CD14-positive monocyte (primary cell): Measurements from ENCODE around the gene RASAL2. TPM values are rescaled to one million over a fixed set of nuclear protein-coding genes. Genes with fewer than 3 reads are reported as not detected.
A peak's percentile ranks its signal among the peaks of the same experiment; 100 is the strongest.

Experiments
- DNase-seq, 3 donors: peaks; one replicate each; pipeline ENCODE4 v3.0.0-alpha.2; 2011 to 2022
- H2AFZ ChIP-seq: 2 replicates; pipeline ENCODE4 v1.6.0; 2012; ENCODE audit warnings: mild to moderate bottlenecking, low read depth, low read length, inconsistent platforms; ENCODE audit not compliant: insufficient read depth, poor library complexity, severe bottlenecking
- H3K27ac ChIP-seq, 2 donors: 1 replicate in 1 of 2; 2 replicates in 1 of 2; pipeline ENCODE4 v1.5.1; 2012 to 2013; ENCODE audit warnings: low read length in 2 of 2, control low read depth in 1 of 2, inconsistent platforms in 1 of 2, low read depth in 1 of 2, mild to moderate bottlenecking in 1 of 2
- H3K27me3 ChIP-seq, 2 donors: one replicate each; pipeline versions ENCODE4 v1.6.0 to v1.6.1; 2011 to 2013; ENCODE audit warnings: low read length in 2 of 2; ENCODE audit not compliant: control insufficient read depth in 2 of 2, insufficient read depth in 2 of 2
- H3K36me3 ChIP-seq, 2 donors: replicated peaks in 1 of 2; 1 replicate in 1 of 2; 2 replicates in 1 of 2; pipeline versions ENCODE4 v1.5.1 to v1.6.1; 2012 to 2013; ENCODE audit warnings: low read length in 2 of 2, control low read depth in 1 of 2, inconsistent platforms in 1 of 2, mild to moderate bottlenecking in 1 of 2; ENCODE audit not compliant: insufficient read depth in 2 of 2, control insufficient read depth in 1 of 2
- H3K4me1 ChIP-seq, 2 donors: 1 replicate in 1 of 2; 2 replicates in 1 of 2; pipeline versions ENCODE4 v1.5.1 to v1.6.1; 2012 to 2013; ENCODE audit warnings: low read length in 2 of 2, control low read depth in 1 of 2, inconsistent platforms in 1 of 2, mild to moderate bottlenecking in 1 of 2, moderate library complexity in 1 of 2; ENCODE audit not compliant: insufficient read depth in 2 of 2, control insufficient read depth in 1 of 2
- H3K4me2 ChIP-seq: replicated peaks from 2 replicates; pipeline ENCODE3; 2012; ENCODE audit warnings: low read length, moderate library complexity, mild to moderate bottlenecking; ENCODE audit not compliant: poor library complexity, severe bottlenecking; ENCODE audit errors: extremely low read depth
- H3K4me3 ChIP-seq, 3 experiments: fragments of 200-600 bp in 1 of 3; sonication (generic) in 1 of 3; replicated peaks in 1 of 3; 1 replicate in 2 of 3; 2 replicates in 1 of 3; pipeline ENCODE4 v1.5.1; 2011 to 2013; ENCODE audit warnings: low read length in 3 of 3, mild to moderate bottlenecking in 3 of 3, control low read depth in 2 of 3, low read depth in 2 of 3, inconsistent platforms in 1 of 3, moderate library complexity in 1 of 3
- H3K79me2 ChIP-seq: 2 replicates; pipeline ENCODE4 v1.6.0; 2012; ENCODE audit warnings: mild to moderate bottlenecking, control low read depth, inconsistent platforms, low read length, moderate library complexity; ENCODE audit not compliant: insufficient read depth
- H3K9ac ChIP-seq: 2 replicates; pipeline ENCODE4 v1.6.0; 2017; ENCODE audit warnings: low read length, mild to moderate bottlenecking; ENCODE audit not compliant: insufficient read depth, poor library complexity, severe bottlenecking
- H3K9me3 ChIP-seq, 2 donors: replicated peaks in 1 of 2; 1 replicate in 1 of 2; 2 replicates in 1 of 2; pipeline versions ENCODE4 v1.5.1 to v1.6.1; 2012 to 2013; ENCODE audit warnings: low read length in 2 of 2, control low read depth in 1 of 2; ENCODE audit not compliant: control insufficient read depth in 1 of 2, insufficient read depth in 1 of 2
- H4K20me1 ChIP-seq: 2 replicates; pipeline ENCODE4 v1.6.0; 2012; ENCODE audit warnings: mild to moderate bottlenecking, low read length, control low read depth, moderate library complexity; ENCODE audit not compliant: insufficient read depth
- H3K27ac Mint-ChIP-seq, 7 donors: one replicate each; pipeline ENCODE4 v1.8.0; 2020; ENCODE audit warnings: mild to moderate bottlenecking in 7 of 7, mixed read lengths in 7 of 7, moderate library complexity in 6 of 7, inconsistent platforms in 2 of 7
- H3K27me3 Mint-ChIP-seq, 3 donors: one replicate each; pipeline ENCODE4 v1.8.0; 2021 to 2022; ENCODE audit warnings: low read depth in 3 of 3, mild to moderate bottlenecking in 3 of 3, mixed read lengths in 3 of 3, moderate library complexity in 3 of 3, inconsistent platforms in 1 of 3
- H3K36me3 Mint-ChIP-seq, 2 donors: one replicate each; pipeline ENCODE4 v1.8.0; 2020; ENCODE audit warnings: mixed read lengths in 2 of 2, inconsistent platforms in 1 of 2, mild to moderate bottlenecking in 1 of 2
- H3K4me1 Mint-ChIP-seq: one replicate; pipeline ENCODE4 v1.8.0; 2020; ENCODE audit warnings: mild to moderate bottlenecking, mixed read lengths
- H3K4me3 Mint-ChIP-seq, 2 donors: one replicate each; pipeline ENCODE4 v1.8.0; 2020; ENCODE audit warnings: mild to moderate bottlenecking in 2 of 2, mixed read lengths in 2 of 2, moderate library complexity in 1 of 2
- H3K9me3 Mint-ChIP-seq, 7 donors: one replicate each; pipeline ENCODE4 v1.8.0; 2020 to 2022; ENCODE audit warnings: mixed read lengths in 7 of 7, mild to moderate bottlenecking in 6 of 7, moderate library complexity in 6 of 7, inconsistent platforms in 2 of 7
- CTCF ChIP-seq: fragments of 200-600 bp; IDR thresholded peaks from one replicate; pipeline ENCODE4 v1.8.0; 2022; ENCODE audit warnings: antibody characterized with exemption, mild to moderate bottlenecking
- WGBS: methylation state at CpG from one replicate; pipeline ENCODE4 v1.1.5; 2013; ENCODE audit warnings: missing lambda C conversion rate; ENCODE audit not compliant: insufficient coverage; 5-methylcytosine and 5-hydroxymethylcytosine counted together
- intact Hi-C, 2 donors: fragments of 100-400 bp; cut with micrococcal nuclease; formaldehyde crosslinking; loops; one replicate each; pipeline versions ENCODE4 v1.15.0 to v1.15.1; 2023
- polyA plus RNA-seq, 3 donors: library from polyadenylated mRNA; depleted of rRNA in 1 of 3; unstranded in 2 of 3; stranded (reverse) in 1 of 3; fragments of 300-500 nt in 2 of 3; fragments of >200 nt in 1 of 3; fragmentation: Illumina TruSeq in 2 of 3; gene quantifications; 1 replicate in 2 of 3; 2 replicates in 1 of 3; pipeline ENCODE4 v1.2.3, GENCODE V29; 2012 to 2021

RASAL2 gene
- polyA plus RNA-seq, 3 donors: 0.15 to 1.00 (median 0.63) TPM

GRCh38 chr1:178487070-178487615, 393.2 kb downstream of the RASAL2 start:
- H3K9me3 Mint-ChIP-seq: no peaks in the 10 kb centered on the region
- peak overlapping the region; percentile 45 to 67 for H3K4me3 Mint-ChIP-seq
- DNase-seq: no peak
- H2AFZ ChIP-seq: peak overlapping the region; percentile 90
- no peaks in the 10 kb centered on the region for H3K79me2 ChIP-seq
- no peaks in the 10 kb centered on the region for H3K27me3 ChIP-seq
- TF ChIP-seq CTCF: no peak
- H3K27ac Mint-ChIP-seq: peak overlapping the region in 1 of 7 donors; percentile 11
- no peaks in the 10 kb centered on the region for H3K36me3 Mint-ChIP-seq
- 56% methylated on average over 20 of the region's 20 CpGs for WGBS
- no peaks in the 10 kb centered on the region for H3K9me3 ChIP-seq
- peaks cover 23% of the 10 kb centered on the region for H3K4me1 Mint-ChIP-seq
- peaks cover 15 to 26% of the 10 kb centered on the region in 2 donors for H3K4me1 ChIP-seq
- intact Hi-C loops: no loop called here
- peak overlapping the region in 2 of 3 experiments; percentile 26 to 67 for H3K4me3 ChIP-seq
- no peaks in the 10 kb centered on the region for H4K20me1 ChIP-seq
- H3K4me2 ChIP-seq: peak overlapping the region; percentile 74
- peaks cover 1 to 4% (median 2%) of the 10 kb centered on the region in 3 donors for H3K27me3 Mint-ChIP-seq
- H3K27ac ChIP-seq: no peak overlapping the region
- H3K36me3 ChIP-seq: no peaks in the 10 kb centered on the region
- peak overlapping the region; percentile 65 for H3K9ac ChIP-seq

- H3K4me3 ChIP-seq: no peak overlapping the region
- 100% methylated on average over 1 of the region's 4 CpGs for WGBS
- Mint-ChIP-seq H3K9me3 (peaks cover 0 to 1% (median 0%) of the 10 kb centered on the region in 7 donors), H3K36me3 (no peaks in the 10 kb centered on the region), H3K27ac (no peak overlapping the region), H3K4me1 (peaks cover 23% of the 10 kb centered on the region), H3K4me3 (no peak overlapping the region), H3K27me3 (peaks cover 4 to 5% (median 4%) of the 10 kb centered on the region in 3 donors)
- H3K79me2 ChIP-seq: no peaks in the 10 kb centered on the region
- no peaks in the 10 kb centered on the region for H3K36me3 ChIP-seq
- TF ChIP-seq CTCF: no peak
- H3K27ac ChIP-seq: no peak overlapping the region
- H3K27me3 ChIP-seq: no peaks in the 10 kb centered on the region
- no peak for DNase-seq
- intact Hi-C loops: no loop called here
- no peak overlapping the region for H3K9ac ChIP-seq
- peaks cover 15 to 26% of the 10 kb centered on the region in 2 donors for H3K4me1 ChIP-seq
- H3K4me2 ChIP-seq: no peak overlapping the region
- H4K20me1 ChIP-seq: no peaks in the 10 kb centered on the region
- H3K9me3 ChIP-seq: no peaks in the 10 kb centered on the region
- no peak overlapping the region for H2AFZ ChIP-seq
These were observed 394.5 kb downstream of the RASAL2 start for GRCh38 chr1:178488393-178488792.
